Hematopoietic multipotent progenitor cell treated with erythropoietin and hydrocortisone succinate and interleukin-3 and kit ligand, for 8 days (in vitro differentiated cells): ENCODE results near the gene RIBC2.
"Not testable (repeated sequence)": the region's sequence is repeated elsewhere in the genome, so short reads cannot be mapped to it uniquely, and the experiment has no call there.

Experiments used
- DNase-seq: peaks from one replicate; pipeline ENCODE4 v3.0.0-alpha.2; 2015

The RIBC2 gene, protein sequence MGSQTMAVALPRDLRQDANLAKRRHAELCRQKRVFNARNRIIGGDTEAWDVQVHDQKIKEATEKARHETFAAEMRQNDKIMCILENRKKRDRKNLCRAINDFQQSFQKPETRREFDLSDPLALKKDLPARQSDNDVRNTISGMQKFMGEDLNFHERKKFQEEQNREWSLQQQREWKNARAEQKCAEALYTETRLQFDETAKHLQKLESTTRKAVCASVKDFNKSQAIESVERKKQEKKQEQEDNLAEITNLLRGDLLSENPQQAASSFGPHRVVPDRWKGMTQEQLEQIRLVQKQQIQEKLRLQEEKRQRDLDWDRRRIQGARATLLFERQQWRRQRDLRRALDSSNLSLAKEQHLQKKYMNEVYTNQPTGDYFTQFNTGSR

DNA sequence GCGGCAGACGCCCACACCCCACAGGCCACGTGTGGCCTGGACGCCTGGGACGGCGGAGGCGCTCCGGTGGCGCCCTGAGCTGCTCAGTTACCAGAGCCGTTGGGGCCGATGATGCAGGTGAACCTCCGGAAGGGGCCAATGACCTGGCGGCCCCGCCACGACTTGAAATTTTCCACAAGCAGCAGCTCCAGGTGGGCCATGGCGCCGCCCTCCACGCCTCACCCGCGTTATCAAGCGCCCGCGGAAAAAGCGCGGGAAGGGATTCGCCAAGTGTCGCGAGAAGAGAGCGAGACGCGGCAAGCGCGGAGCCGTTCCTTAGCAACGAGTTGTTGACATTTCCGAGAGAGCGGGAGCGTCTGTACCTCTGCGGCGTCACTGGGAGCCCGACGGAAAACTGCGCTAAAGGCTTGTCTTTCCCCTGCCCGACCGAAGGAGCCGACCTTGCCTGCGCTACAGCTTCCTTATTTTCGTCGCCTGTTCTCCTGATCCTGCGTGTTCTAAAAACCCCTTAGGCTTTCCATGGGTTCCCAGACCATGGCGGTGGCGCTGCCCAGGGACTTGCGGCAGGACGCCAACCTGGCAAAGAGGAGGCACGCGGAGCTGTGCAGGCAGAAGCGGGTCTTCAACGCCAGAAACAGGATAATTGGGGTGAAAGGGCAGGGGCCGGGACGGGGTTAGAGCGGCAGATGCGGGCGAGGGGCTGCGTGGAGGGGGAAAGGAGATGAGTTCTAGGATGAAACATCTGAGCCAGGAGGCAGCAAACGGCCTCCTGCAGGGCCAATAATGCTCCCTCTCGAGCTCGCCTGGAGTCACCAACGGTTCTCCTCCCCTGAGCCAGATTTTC is at the start of gene RIBC2, which contains the start of gene SMC1B:
Gene RIBC2 (plus strand): TSS at position 326 of the 844 bp plus-strand sequence. CDS start 194 bp downstream, at position 520.
Gene SMC1B (minus strand): TSS at position 232 of the 844 bp plus-strand sequence. CDS start 32 bp downstream, at position 200.
- peak; percentile 92 for DNase-seq

DNA sequence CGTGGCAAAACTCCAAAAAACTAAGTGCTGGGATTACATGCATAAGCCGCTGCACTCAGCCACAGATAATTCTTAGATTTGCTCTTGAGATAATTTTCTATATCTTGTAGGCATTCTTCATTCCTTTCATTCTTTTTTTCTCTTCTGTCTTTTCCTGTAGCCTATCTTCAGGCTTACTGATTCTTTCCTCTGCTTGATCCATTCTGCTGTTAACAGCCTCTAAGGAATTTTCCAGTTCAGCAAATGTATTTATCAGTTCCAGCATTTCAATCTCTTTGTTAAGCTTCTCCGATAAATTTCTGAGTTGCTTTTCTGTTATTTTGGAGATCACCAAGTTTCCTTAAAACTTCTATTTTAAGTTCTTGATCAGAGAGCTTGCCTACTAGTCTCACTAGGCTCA is 46.8 kb upstream of the RIBC2 start:
- no peak for DNase-seq

- DNase-seq = not testable (repeated sequence)
Observed at GRCh38 chr22:45373592-45373991, 39.9 kb upstream of the RIBC2 start.

GRCh38 chr22:45376009-45376408 is 37.5 kb upstream of the RIBC2 start:
- no peak for DNase-seq

DNA sequence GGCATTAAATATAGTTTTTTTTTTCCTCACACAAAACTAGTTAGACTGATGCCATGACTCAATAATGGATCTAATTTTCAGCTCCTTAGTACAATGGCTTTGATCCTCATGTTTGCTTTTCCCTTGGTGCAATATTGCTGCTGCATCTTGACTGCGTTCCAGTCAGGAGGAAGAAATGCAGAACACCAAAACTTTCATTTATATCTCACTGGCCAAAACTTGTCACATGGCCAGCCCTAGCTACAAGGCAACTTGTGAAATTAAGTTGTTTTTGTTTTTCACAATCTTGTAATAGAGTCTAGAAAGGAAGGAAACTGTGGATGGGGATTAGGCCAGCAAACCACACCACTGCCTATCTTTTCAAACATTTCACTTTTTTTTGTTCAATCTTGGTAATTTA is 36.8 kb upstream of the RIBC2 start:
- DNase-seq = no peak

GRCh38 chr22:45381348-45381747 is 32.1 kb upstream of the RIBC2 start:
- no peak for DNase-seq

DNA sequence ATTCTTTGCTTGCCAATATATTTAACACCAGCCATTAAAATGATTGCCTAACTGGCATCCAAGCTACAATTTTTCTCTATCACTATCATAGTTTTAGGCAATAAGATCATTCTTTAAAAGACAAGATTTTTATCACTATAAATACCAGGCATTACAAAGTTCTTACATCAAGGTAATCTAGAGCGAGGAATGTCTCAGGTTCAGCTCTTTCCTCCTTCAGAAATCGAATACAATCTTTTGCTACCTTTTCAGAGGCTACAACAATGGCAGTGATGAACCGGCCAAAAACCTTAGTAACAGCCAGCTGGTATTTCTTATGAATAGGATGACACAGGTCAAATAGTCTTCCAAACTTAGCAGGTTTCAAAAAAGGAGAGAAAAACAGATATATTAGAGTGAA is 23.9 kb upstream of the RIBC2 start:
- no peak for DNase-seq

GRCh38 chr22:45397806-45398205 is 15.7 kb upstream of the RIBC2 start:
- peak; percentile 20 for DNase-seq

- no peak for DNase-seq
Observed at GRCh38 chr22:45398214-45398613, 15.3 kb upstream of the RIBC2 start.

DNA sequence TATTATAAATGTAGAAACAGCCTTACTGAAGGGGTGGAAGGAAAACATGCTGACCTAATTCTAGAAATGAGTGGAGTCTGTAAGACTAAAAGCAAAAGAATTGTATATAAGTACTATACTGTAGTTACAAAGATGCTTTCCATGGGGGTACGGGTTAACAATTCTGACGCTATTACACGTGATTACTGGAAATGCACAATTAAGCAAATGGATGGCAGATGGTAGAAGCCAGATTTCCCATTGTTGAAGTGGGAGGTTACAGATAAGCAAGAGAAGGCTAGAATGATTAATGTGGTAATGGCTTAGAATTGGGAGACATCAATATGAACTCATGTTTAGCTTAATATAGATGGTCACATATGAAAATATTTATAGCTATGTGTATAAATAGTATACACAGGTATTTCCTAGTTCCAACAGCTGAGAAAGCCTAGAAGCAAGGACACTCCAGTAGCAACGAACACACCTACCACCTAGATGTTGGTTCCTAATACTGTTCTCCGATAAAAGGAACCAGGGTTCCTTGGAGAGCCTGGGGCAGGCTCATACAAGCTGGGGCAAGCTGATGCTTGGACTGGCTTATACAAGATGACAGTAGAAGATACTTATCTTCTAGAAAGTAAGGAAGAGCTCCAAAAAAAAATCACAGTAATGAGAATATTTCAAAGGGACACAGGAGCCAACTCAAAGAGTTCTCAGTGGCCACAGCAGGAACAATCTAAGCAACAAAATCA is 13.6 kb upstream of the RIBC2 start:
- no peak for DNase-seq

DNA sequence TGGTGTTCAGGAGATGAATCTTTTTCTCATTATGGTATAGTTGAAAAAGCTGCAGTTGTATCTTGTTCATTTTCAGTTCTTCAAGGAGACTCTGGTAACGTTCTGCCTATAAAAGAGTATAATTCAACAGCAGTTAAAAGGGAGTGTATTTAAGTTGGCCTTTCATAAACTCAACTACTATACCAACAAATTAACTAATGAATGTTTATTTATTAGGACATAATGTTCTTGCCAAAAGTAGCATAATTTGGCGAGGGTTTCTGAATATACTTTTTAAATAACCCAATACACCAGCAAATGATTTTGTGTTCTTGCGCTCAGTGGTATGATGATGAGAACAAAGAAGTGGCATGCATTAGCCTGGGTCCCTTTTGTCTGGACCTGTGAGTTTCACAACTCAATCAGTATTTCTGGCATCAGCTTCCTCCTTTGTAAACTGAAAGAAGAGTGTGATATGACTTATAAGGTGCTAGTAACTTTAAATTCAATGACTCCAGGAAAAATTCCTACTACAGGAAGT is 11.0 kb upstream of the RIBC2 start:
- no peak for DNase-seq

DNA sequence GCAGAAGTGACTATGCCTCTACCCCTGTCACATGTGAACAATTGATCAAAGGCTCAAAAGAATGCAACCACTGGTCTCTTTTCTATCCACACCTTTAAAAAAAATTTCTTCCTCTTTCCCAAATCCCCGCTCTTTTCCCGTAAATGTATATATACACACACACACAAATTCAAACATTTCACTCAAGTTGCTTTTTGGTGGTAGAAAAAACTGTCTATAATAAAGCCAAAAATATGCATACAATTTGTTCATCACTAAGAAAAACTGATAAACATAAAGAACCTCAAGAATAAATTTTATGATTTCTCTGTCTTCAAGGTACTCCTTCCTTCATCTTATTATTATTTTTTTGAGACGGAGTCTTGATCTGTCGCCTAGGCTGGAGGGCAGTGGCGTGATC is 5.7 kb upstream of the RIBC2 start:
- no peak for DNase-seq

- DNase-seq = no peak
Observed at GRCh38 chr22:45413013-45413367, 503 bp upstream of the RIBC2 start.

- DNase-seq = no peak
Observed at GRCh38 chr22:45418056-45418769, 4.7 kb downstream of the RIBC2 start.

- DNase-seq = no peak
Observed at GRCh38 chr22:45418770-45419138, 5.3 kb downstream of the RIBC2 start.

GRCh38 chr22:45420011-45420410 is 6.5 kb downstream of the RIBC2 start:
- peak; percentile 32 for DNase-seq

DNA sequence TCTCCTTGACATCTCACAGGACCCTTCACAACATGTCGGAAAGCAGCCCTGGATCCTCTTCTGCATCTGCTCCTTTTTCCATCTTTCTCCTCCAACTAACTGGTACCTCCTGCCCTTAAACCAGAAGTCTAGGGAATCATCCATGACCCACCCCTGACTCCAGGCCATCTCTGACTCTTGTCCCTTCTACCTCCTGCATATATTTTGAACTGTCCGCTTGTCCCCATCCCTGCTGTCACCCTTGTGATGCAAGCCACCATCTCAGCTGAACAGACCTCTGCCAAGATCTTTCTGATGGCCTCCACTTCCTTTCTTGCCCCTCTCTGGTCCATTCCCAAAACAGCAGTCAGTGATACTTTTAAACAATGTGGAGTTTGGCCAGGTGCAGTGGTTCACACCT is 7.0 kb downstream of the RIBC2 start:
- DNase-seq = no peak

DNA sequence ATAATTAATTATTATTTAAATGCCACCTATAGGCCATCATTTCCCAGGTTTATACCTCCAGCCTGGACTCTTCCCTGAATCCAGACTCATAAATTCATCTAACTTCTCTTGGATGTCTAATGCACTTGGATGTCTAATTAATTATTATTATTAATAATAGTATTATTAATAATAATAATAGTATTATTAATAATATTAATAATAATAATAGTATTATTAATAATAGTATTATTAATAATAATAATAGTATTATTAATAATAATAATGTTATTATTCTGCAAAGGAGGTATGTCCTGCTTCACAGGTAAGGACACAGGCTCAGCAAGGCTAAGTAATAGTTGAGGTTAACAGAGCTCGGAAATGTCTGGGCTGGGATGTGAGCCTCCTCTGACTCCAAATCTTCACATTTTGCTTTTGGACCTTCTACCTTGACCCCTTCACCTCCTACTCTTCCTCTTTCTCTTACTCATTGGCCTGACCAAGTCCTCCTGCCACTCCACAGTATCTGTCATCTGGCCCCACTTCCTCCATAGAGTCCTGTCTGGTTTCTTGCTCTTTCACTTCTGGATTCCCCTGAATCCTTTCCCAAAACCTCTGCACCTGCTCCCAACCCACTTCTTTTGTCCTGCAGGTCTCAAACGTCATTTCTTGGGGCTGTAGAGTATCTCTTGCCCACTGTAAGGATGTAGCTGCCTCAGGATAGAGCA is 8.0 kb downstream of the RIBC2 start:
- DNase-seq = no peak

GRCh38 chr22:45422237-45422983 is 8.9 kb downstream of the RIBC2 start:
- no peak for DNase-seq

DNA sequence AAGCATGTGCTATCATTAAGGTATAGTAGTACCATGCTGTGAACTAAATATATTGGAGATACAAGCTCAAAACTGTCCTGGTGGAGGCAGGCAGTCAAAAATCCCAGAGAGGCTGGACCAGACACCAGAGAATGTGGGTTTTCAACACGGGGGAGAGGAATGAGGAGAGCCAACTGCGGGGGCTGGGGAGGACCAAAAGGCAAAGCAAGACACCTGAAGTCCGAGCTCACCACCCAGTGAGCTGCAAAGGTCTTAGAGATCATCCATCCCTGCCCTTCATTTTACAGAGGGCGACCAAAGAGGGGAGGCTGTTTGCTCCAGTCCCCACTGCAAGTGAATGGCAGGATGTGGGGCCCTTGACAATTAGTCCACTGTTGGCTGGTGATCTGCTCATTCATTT is 10.0 kb downstream of the RIBC2 start:
- DNase-seq = no peak

DNA sequence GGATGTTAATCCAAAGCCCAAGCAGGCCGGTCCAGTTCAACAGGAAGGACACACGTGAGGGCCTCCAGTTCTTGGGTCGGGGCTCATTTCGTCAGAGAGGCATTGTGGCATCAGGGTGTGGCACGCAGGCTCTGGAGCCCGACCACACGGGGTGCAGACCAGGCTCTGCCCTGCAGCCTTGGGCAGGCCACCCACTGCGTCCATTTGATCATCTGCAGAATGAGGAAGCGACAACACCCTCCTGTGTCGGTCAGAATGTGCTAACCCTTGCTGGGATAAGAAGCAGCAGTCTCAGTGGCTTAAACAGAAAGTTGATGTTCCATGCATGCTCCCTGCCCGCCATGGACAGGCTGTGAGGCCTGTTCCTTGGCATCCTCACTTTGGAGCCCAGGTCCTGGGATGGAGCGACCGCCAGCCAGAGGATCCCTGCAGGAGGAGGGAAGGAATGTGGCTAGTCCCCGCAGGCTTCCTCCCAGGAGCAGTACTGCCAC is 10.8 kb downstream of the RIBC2 start:
- DNase-seq = no peak
